ENCODE data around the gene CCDC159.
A peak's percentile ranks its signal among the peaks of the same experiment; 100 is the strongest.

Gene CCDC159

GRCh38 chr19:11355160-11356073 lies 9.1 kb downstream of the CCDC159 start, which contains the start of gene PLPPR2:
Gene PLPPR2 (plus strand): TSS chr19:11355432. CDS start chr19:11357674, 2,242 bp downstream.
- peak within 1 kb of the TSS; percentile 72 for H3K4me3 ChIP-seq (ENCODE audit: low read depth, low read length)
- DNase-seq (ENCODE audit: low read depth) = peak; percentile 89
- TF ChIP-seq, protein P1, sequence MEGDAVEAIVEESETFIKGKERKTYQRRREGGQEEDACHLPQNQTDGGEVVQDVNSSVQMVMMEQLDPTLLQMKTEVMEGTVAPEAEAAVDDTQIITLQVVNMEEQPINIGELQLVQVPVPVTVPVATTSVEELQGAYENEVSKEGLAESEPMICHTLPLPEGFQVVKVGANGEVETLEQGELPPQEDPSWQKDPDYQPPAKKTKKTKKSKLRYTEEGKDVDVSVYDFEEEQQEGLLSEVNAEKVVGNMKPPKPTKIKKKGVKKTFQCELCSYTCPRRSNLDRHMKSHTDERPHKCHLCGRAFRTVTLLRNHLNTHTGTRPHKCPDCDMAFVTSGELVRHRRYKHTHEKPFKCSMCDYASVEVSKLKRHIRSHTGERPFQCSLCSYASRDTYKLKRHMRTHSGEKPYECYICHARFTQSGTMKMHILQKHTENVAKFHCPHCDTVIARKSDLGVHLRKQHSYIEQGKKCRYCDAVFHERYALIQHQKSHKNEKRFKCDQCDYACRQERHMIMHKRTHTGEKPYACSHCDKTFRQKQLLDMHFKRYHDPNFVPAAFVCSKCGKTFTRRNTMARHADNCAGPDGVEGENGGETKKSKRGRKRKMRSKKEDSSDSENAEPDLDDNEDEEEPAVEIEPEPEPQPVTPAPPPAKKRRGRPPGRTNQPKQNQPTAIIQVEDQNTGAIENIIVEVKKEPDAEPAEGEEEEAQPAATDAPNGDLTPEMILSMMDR (conservative IDR thresholded peaks at IDR 0.05; ENCODE audit: low read depth, low read length) = no peak

- TF ChIP-seq, protein P1 (conservative IDR thresholded peaks at IDR 0.05; ENCODE audit: low read depth, low read length) = no peak
- H3K4me3 ChIP-seq (ENCODE audit: low read depth, low read length) = peak overlapping the region; percentile 72
- no peak for DNase-seq (ENCODE audit: low read depth)
These were observed 9.7 kb downstream of the CCDC159 start for GRCh38 chr19:11356074-11356397.

DNA sequence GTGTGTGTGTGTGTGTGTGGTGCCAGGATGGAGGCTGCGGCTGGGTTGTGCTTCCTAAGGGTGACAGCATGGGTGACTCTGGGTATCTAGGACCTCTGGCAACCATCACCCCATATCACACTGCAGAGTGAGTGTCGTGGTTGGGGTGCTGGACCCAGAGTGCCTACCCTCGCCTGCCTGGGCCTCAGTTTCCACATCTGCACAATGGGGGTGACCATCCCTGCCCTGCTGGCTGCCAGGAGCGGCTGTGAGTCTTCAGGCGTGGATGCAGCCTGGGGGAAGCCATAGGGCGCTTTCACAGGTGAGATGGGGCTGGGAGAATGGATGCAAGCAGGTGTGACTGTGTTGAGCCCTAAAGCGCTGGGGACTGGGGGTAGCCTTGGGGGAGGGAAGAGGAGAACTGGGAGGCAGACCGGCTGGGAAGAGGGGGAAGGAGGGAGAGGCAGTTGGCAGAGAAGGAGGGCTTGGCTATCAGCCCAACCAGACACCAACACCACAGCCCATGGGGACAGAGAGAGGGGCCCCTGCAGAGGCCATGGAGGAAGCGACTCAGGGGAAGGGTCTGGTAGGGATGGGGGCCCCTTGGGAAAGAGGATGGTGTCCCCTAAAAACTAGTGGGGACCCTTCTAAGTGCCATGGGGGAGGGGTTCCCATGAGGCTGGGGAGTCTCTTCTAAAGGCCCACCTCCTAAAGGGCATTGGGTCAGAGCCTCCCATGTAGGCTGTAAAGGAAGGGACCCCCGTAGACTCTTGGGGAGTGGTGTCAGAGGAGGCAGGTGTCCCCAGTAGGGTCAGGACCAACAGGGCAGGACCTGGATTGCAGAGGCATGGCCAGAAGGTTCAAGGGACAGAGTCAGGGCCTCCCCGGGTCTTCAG lies 10.6 kb downstream of the CCDC159 start:
- no peak overlapping the region for H3K4me3 ChIP-seq (ENCODE audit: low read depth, low read length)
- DNase-seq (ENCODE audit: low read depth) = no peak
- TF ChIP-seq, protein P1 (conservative IDR thresholded peaks at IDR 0.05; ENCODE audit: low read depth, low read length) = no peak

GRCh38 chr19:11359421-11359820 lies 13.1 kb downstream of the CCDC159 start:
- DNase-seq (ENCODE audit: low read depth) = no peak
- no peak overlapping the region for H3K4me3 ChIP-seq (ENCODE audit: low read depth, low read length)
- TF ChIP-seq, protein P1 (conservative IDR thresholded peaks at IDR 0.05; ENCODE audit: low read depth, low read length) = no peak

DNA sequence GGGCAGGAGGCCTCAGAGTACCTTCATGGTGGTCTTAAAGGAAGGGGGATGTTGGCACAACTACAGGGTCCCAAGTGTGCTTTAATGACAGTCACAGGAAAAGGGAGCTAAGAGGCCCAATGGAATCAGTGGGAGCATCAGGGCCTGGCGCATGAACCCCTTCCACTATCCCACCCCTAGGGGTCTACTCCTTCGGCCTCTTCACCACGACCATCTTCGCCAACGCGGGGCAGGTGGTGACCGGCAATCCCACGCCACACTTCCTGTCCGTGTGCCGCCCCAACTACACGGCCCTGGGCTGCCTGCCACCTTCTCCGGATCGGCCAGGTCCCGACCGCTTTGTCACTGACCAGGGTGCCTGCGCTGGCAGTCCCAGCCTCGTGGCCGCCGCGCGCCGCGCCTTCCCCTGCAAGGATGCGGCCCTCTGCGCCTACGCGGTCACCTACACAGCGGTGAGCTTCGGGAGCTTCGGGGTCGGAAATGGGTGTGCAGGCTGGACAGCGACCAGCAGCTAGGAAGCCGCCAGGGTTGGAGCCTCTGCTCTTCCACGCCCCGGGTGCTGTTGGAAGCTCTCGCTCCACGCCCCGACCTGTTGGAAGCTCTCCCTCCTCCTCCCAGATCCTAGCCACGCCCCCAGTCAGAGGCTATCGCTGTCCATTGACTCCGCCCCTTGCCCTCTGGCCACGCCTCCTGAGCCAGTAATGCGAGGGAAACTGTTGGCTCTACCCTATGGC lies 14.9 kb downstream of the CCDC159 start:
- no peak overlapping the region for H3K4me3 ChIP-seq (ENCODE audit: low read depth, low read length)
- no peak for DNase-seq (ENCODE audit: low read depth)
- TF ChIP-seq, protein P1 (conservative IDR thresholded peaks at IDR 0.05; ENCODE audit: low read depth, low read length) = no peak
